NCI-H2196 treated with DMSO at 0.1 percent for 48 hours (cell line): ENCODE measurements around the gene EXOSC6.
"Not testable (repeated sequence)": the region's sequence is repeated elsewhere in the genome, so short reads cannot be mapped to it uniquely, and the experiment has no call there.

Experiments used
- DNase-seq: peaks from one replicate; lab custom pipeline; 2025; ENCODE audit not compliant: unreplicated experiment; lab: John Stamatoyannopoulos, UW

EXOSC6 gene

DNA sequence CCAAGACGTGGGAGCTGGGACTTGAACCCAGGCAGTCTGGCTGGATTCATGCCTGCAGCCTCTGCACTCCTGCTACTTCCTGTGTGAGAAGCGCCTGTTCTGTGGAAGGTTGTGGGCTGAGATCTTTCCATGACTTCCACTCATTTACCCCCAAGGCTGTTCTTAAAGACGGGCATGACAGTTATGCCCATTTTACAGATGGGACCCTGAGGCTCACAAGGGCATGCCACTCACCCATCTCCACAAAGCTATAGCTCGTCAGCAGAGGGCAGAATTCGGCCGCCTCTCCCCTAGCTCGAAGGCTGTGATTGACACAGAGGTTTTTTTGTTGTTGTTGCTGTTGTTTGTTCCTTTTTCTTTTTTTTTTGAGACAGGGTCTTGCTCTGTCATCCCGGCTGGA lies 51.7 kb downstream of the EXOSC6 start:
- DNase-seq, result not testable (repeated sequence)

DNA sequence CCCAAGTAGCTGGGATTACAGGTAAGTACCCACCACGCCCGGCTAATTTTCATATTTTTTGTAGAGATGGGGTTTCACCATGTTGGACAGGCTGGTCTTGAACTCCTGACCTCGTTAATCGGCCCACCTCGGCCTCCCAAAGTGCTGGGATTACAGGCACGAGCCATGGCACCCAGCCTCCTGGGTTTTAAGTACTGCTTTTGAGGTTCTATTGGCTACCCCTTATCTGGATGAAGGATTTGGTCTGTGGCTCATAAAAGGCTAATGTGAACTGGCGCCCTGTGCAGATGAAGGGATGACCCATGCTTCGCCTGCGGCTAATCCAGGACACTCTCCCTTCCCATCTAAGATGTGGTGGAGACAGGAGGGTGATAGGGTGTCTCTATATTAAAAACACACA lies 52.6 kb downstream of the EXOSC6 start:
- DNase-seq, result not testable (repeated sequence)

DNA sequence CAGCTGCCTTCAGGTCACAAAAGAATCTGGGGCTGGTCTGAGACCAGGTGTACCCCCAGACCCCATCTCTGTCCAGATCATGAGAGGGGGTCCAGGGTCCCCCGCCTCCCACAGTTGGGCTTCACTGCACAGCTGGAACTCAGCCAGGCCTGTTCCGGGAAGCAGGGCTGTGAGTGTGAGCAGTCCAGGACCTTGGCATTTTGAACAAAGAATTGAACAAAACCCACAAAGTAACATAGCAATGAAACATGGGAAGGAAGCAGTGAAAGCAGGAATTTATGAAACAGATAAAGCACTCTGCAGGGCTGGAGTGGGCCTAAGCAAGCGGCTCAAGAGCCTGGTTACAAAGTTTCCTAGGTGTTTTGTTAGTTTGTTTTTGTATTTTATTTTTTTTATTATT lies 53.1 kb downstream of the EXOSC6 start:
- not testable (repeated sequence) for DNase-seq

DNA sequence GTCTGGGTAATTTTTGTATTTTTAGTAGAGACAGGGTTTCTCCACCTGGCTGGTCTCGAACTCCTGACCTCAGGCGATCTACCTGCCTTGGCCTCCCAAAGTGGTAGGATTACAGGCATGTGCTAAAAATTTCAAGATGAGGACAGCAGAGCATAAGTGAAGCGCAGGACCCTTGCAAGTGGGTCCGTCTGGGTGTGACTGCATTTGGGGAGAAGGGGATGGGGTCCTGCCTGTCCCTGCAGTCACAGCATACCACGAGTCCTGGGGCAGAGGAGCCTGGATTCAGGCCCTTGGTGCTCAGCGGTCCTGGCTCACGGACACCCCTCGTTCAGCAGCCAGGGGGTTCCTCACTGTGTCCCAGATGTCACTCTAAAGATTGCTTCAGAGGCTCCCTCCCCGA lies 53.5 kb downstream of the EXOSC6 start:
- DNase-seq, result not testable (repeated sequence)

GRCh38 chr16:70197611-70198010 lies 54.1 kb downstream of the EXOSC6 start:
- DNase-seq, result not testable (repeated sequence)
